Measurements from ENCODE around the gene FGD4.

DNA sequence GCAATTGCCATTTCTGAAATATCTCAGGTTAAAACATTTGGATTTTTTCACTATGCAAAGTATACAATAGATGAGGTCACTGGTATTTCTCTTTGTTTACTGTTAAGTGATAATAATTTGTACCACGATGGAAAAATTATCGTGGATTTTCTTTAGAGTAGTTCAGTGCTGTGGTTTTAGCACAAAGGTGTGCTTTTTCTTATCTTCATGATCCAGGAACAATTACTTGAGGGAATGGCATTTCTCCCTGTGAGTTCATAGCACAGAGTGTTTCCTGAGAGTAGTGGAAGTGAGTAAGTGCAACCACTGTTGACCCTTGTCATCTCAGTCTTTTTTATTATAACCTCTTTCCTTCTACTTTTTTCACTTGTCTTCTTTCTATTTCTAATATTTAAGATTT is 86.8 kb downstream of the FGD4 start:
- TF ChIP-seq RAD21 (IDR thresholded peaks at IDR 0.05; ENCODE audit: low read length) (no peak), MAZ (IDR thresholded peaks at IDR 0.05; ENCODE audit: borderline replicate concordance, low read depth, low read length) (no peak), CTCF (conservative IDR thresholded peaks at IDR 0.05; ENCODE audit: low read depth, low read length) (no peak), MXI1 (IDR thresholded peaks at IDR 0.05; ENCODE audit: borderline replicate concordance, low read depth, low read length) (no peak), POLR2A (IDR thresholded peaks at IDR 0.05; ENCODE audit: low read depth, low read length) (no peak), BHLHE40 (IDR thresholded peaks at IDR 0.05; ENCODE audit: low read depth, low read length) (no peak), MAFK (IDR thresholded peaks at IDR 0.05; ENCODE audit: low read depth, low read length) (no peak), CEBPB (IDR thresholded peaks at IDR 0.05; ENCODE audit: low read depth, low read length) (no peak), FOS (IDR thresholded peaks at IDR 0.05; ENCODE audit: low read depth, low read length) (no peak), NFE2L2 (IDR thresholded peaks at IDR 0.05; ENCODE audit: low read depth, low read length) (no peak), SMC3 (IDR thresholded peaks at IDR 0.05; ENCODE audit: low read depth, low read length) (no peak)
- TF ChIP-seq, protein P1, sequence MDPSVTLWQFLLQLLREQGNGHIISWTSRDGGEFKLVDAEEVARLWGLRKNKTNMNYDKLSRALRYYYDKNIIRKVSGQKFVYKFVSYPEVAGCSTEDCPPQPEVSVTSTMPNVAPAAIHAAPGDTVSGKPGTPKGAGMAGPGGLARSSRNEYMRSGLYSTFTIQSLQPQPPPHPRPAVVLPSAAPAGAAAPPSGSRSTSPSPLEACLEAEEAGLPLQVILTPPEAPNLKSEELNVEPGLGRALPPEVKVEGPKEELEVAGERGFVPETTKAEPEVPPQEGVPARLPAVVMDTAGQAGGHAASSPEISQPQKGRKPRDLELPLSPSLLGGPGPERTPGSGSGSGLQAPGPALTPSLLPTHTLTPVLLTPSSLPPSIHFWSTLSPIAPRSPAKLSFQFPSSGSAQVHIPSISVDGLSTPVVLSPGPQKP (IDR thresholded peaks at IDR 0.05; ENCODE audit: borderline replicate concordance, low read depth, low read length), result no peak

Data from IMR-90 (cell line).